Vagina (tissue), 2 donors: ENCODE results near the gene NDUFV3. TPM values are rescaled to one million over a fixed set of nuclear protein-coding genes. Genes with fewer than 3 reads are reported as not detected.

Experiments
- DNase-seq, 2 donors: peaks; one replicate each; pipeline ENCODE4 v3.0.0-alpha.2; 2017; ENCODE audit errors: extremely low spot score in 2 of 2
- H3K27ac ChIP-seq: fragments of 200-600 bp; sonication (generic); one replicate; pipeline ENCODE4 v1.5.1; 2019
- H3K27me3 ChIP-seq: fragments of 200-600 bp; sonication (generic); one replicate; pipeline ENCODE4 v1.5.1; 2019
- H3K36me3 ChIP-seq, 2 donors: fragments of 200-600 bp; sonication (generic); one replicate each; pipeline ENCODE4 v1.5.1; 2017 to 2019
- H3K4me1 ChIP-seq: fragments of 200-600 bp; sonication (generic); one replicate; pipeline ENCODE4 v1.5.1; 2019
- H3K4me3 ChIP-seq, 2 donors: fragments of 200-600 bp; sonication (generic); 1 replicate in 1 of 2; 2 replicates in 1 of 2; pipeline ENCODE4 v1.5.1; 2016 to 2019
- H3K9me3 ChIP-seq: fragments of 200-600 bp; sonication (generic); one replicate; pipeline ENCODE4 v1.5.1; 2019
- CTCF ChIP-seq, 3 experiments: fragments of 450-650 bp in 2 of 3; fragments of 200-600 bp in 1 of 3; sonication (generic) in 1 of 3; IDR thresholded peaks; one replicate each; pipeline ENCODE4 v1.5.1; 2017 to 2019; ENCODE audit warnings: antibody characterized with exemption in 3 of 3, mild to moderate bottlenecking in 2 of 3, moderate library complexity in 2 of 3
- POLR2A ChIP-seq, 2 donors: fragments of 450-650 bp; IDR thresholded peaks; one replicate each; pipeline ENCODE4 v1.6.1; 2017; ENCODE audit warnings: antibody characterized with exemption in 2 of 2, mild to moderate bottlenecking in 2 of 2, moderate library complexity in 2 of 2
- POLR2AphosphoS5 ChIP-seq, 2 donors: sonication (generic); formaldehyde crosslinking; IDR thresholded peaks; one replicate each; pipeline ENCODE4 v1.9.0; 2017; ENCODE audit warnings: antibody characterized with exemption in 2 of 2, mild to moderate bottlenecking in 2 of 2, low read depth in 1 of 2; ENCODE audit not compliant: insufficient read depth in 1 of 2
- intact Hi-C: fragments of 100-400 bp; cut with DNase I; formaldehyde crosslinking; loops from one replicate; pipeline ENCODE4 v1.15.1; 2023
- total RNA-seq: library from RNA; depleted of rRNA; stranded (reverse); fragments of >200 nt; gene quantifications from one replicate; pipeline ENCODE4 v1.2.3, GENCODE V29; 2016

NDUFV3 gene
- total RNA-seq, 1 donor from 2014 or later: 48.4 TPM

GRCh38 chr21:42878678-42878992, 14.5 kb upstream of the NDUFV3 start:
- intact Hi-C loops: no loop called here
- Histone ChIP-seq H3K27me3 (no peaks in the 10 kb centered on the region), H3K4me3 (peak overlapping the region; percentile 82 to 91), H3K4me1 (peaks cover 13% of the 10 kb centered on the region), H3K27ac (peak overlapping the region; percentile 80), H3K9me3 (no peaks in the 10 kb centered on the region), H3K36me3 (peaks cover 0 to 23% of the 10 kb centered on the region in 2 donors)
- TF ChIP-seq CTCF (IDR thresholded peaks at IDR 0.05): no peak
- no peak for TF ChIP-seq POLR2AphosphoS5 (IDR thresholded peaks at IDR 0.05; ENCODE audit: insufficient read depth in 1 of 2, low read depth in 1 of 2)
- TF ChIP-seq POLR2A (IDR thresholded peaks at IDR 0.05): no peak
- DNase-seq: no peak

GRCh38 chr21:42878993-42879787, 13.9 kb upstream of the NDUFV3 start, which contains the start of gene WDR4:
WDR4 (minus strand) TSS chr21:42879539; CDS start chr21:42879495, 44 bp downstream.
- Histone ChIP-seq H3K4me1 (peaks cover 13% of the 10 kb centered on the region), H3K36me3 (peaks cover 0 to 19% of the 10 kb centered on the region in 2 donors), H3K9me3 (no peaks in the 10 kb centered on the region), H3K27me3 (no peaks in the 10 kb centered on the region), H3K4me3 (peak within 1 kb of the TSS; percentile 82 to 91), H3K27ac (peak within 1 kb of the TSS; percentile 80)
- peak in 1 of 2 donors; percentile 66 for TF ChIP-seq POLR2A (IDR thresholded peaks at IDR 0.05)
- peak; percentile 90 to 100 for TF ChIP-seq POLR2AphosphoS5 (IDR thresholded peaks at IDR 0.05; ENCODE audit: insufficient read depth in 1 of 2, low read depth in 1 of 2)
- TF ChIP-seq CTCF (IDR thresholded peaks at IDR 0.05): no peak
- intact Hi-C loops: no loop called here
- DNase-seq: peak; percentile 99

- intact Hi-C loops: no loop called here
- no peak for TF ChIP-seq POLR2A (IDR thresholded peaks at IDR 0.05)
- no peak for TF ChIP-seq CTCF (IDR thresholded peaks at IDR 0.05)
- no peak for TF ChIP-seq POLR2AphosphoS5 (IDR thresholded peaks at IDR 0.05; ENCODE audit: insufficient read depth in 1 of 2, low read depth in 1 of 2)
- Histone ChIP-seq H3K27me3 (no peaks in the 10 kb centered on the region), H3K9me3 (no peaks in the 10 kb centered on the region), H3K4me3 (peak overlapping the region; percentile 82 to 91), H3K27ac (no peak overlapping the region), H3K36me3 (peaks cover 0 to 11% of the 10 kb centered on the region in 2 donors), H3K4me1 (peaks cover 13% of the 10 kb centered on the region)
- DNase-seq: no peak
Observed at GRCh38 chr21:42880352-42880751, 12.8 kb upstream of the NDUFV3 start.

GRCh38 chr21:42883921-42884320, 9.2 kb upstream of the NDUFV3 start:
- intact Hi-C loops: no loop called here
- TF ChIP-seq CTCF (IDR thresholded peaks at IDR 0.05): no peak
- no peak for TF ChIP-seq POLR2AphosphoS5 (IDR thresholded peaks at IDR 0.05; ENCODE audit: insufficient read depth in 1 of 2, low read depth in 1 of 2)
- TF ChIP-seq POLR2A (IDR thresholded peaks at IDR 0.05): no peak
- no peaks in the 10 kb centered on the region for H3K36me3 ChIP-seq
- no peak overlapping the region for H3K27ac ChIP-seq
- H3K4me3 ChIP-seq: no peak overlapping the region
- no peaks in the 10 kb centered on the region for H3K9me3 ChIP-seq
- no peaks in the 10 kb centered on the region for H3K4me1 ChIP-seq
- no peaks in the 10 kb centered on the region for H3K27me3 ChIP-seq
- DNase-seq: no peak

- Histone ChIP-seq H3K4me3 (no peak overlapping the region), H3K27ac (no peak overlapping the region), H3K4me1 (peaks cover 2% of the 10 kb centered on the region), H3K9me3 (no peaks in the 10 kb centered on the region), H3K36me3 (no peaks in the 10 kb centered on the region), H3K27me3 (no peaks in the 10 kb centered on the region)
- no peak for DNase-seq
- TF ChIP-seq CTCF (IDR thresholded peaks at IDR 0.05): no peak
- TF ChIP-seq POLR2A (IDR thresholded peaks at IDR 0.05): no peak
- no peak for TF ChIP-seq POLR2AphosphoS5 (IDR thresholded peaks at IDR 0.05; ENCODE audit: insufficient read depth in 1 of 2, low read depth in 1 of 2)
- intact Hi-C loops: no loop called here
Observed at GRCh38 chr21:42887326-42887725, 5.8 kb upstream of the NDUFV3 start.
